ENCODE results near the gene PTPRD.
"Not testable (repeated sequence)": the region's sequence is repeated elsewhere in the genome, so short reads cannot be mapped to it uniquely, and the experiment has no call there.

PTPRD gene

GRCh38 chr9:9102295-9102694 lies 1510.5 kb downstream of the PTPRD start:
- Histone ChIP-seq H3K36me3 (ENCODE audit: control insufficient read depth, low read depth, low read length) (no peaks in the 10 kb centered on the region), H3K9ac (ENCODE audit: low read length) (no peak overlapping the region), H3K4me3 (ENCODE audit: low read length) (no peak overlapping the region), H3K4me1 (ENCODE audit: control insufficient read depth, low read depth, low read length) (no peaks in the 10 kb centered on the region), H3K27ac (ENCODE audit: low read length) (no peak overlapping the region), H3K27me3 (ENCODE audit: control insufficient read depth, insufficient read depth, low read length) (no peaks in the 10 kb centered on the region), H3K9me3 (ENCODE audit: control insufficient read depth, low read depth, low read length) (no peaks in the 10 kb centered on the region)

- Histone ChIP-seq H3K36me3 (ENCODE audit: control insufficient read depth, low read depth, low read length) (no peaks in the 10 kb centered on the region), H3K27ac (ENCODE audit: low read length) (no peak overlapping the region), H3K27me3 (ENCODE audit: control insufficient read depth, insufficient read depth, low read length) (no peaks in the 10 kb centered on the region), H3K4me3 (ENCODE audit: low read length) (no peak overlapping the region), H3K9ac (ENCODE audit: low read length) (no peak overlapping the region), H3K4me1 (ENCODE audit: control insufficient read depth, low read depth, low read length) (peaks cover 4% of the 10 kb centered on the region), H3K9me3 (ENCODE audit: control insufficient read depth, low read depth, low read length) (no peaks in the 10 kb centered on the region)
These were observed 1512.7 kb downstream of the PTPRD start for GRCh38 chr9:9100070-9100469.

DNA sequence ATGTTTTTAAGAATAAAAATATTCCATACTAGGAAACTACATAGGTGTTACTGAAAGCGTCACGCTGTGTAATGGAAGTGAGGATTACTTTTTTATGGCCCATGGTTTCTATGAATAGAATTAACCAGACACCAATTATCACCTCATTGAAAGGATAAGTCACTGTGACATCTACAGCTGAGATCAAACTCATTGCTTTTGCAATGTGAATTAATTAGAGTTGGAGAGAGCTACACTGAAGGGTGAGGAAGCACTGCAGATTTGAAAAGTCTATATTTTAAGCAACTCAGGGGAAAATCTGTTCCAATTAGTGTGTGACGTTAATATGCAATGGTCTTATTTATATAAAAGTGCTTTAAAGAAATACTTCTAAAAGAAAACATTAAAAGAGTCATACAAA lies 1513.2 kb downstream of the PTPRD start:
- H3K4me1 ChIP-seq (ENCODE audit: control insufficient read depth, low read depth, low read length): peaks cover 4% of the 10 kb centered on the region
- no peak overlapping the region for H3K27ac ChIP-seq (ENCODE audit: low read length)
- no peaks in the 10 kb centered on the region for H3K27me3 ChIP-seq (ENCODE audit: control insufficient read depth, insufficient read depth, low read length)

GRCh38 chr9:9097254-9097653 lies 1515.5 kb downstream of the PTPRD start:
- H3K27me3 ChIP-seq (ENCODE audit: control insufficient read depth, insufficient read depth, low read length); H3K4me1 ChIP-seq (ENCODE audit: control insufficient read depth, low read depth, low read length); H3K27ac ChIP-seq (ENCODE audit: low read length); H3K36me3 ChIP-seq (ENCODE audit: control insufficient read depth, low read depth, low read length); H3K9me3 ChIP-seq (ENCODE audit: control insufficient read depth, low read depth, low read length); H3K9ac ChIP-seq (ENCODE audit: low read length); H3K4me3 ChIP-seq (ENCODE audit: low read length): not testable (repeated sequence)

More for the DNA sequence above, 1513.2 kb downstream of the PTPRD start:
- no peak overlapping the region for H3K9ac ChIP-seq (ENCODE audit: low read length)
- H3K36me3 ChIP-seq (ENCODE audit: control insufficient read depth, low read depth, low read length): no peaks in the 10 kb centered on the region
- no peaks in the 10 kb centered on the region for H3K9me3 ChIP-seq (ENCODE audit: control insufficient read depth, low read depth, low read length)
- H3K4me3 ChIP-seq (ENCODE audit: low read length): no peak overlapping the region

GRCh38 chr9:9091387-9091786 lies 1521.4 kb downstream of the PTPRD start:
- H3K4me3 ChIP-seq (ENCODE audit: low read length): no peak overlapping the region
- no peaks in the 10 kb centered on the region for H3K36me3 ChIP-seq (ENCODE audit: control insufficient read depth, low read depth, low read length)
- no peaks in the 10 kb centered on the region for H3K9me3 ChIP-seq (ENCODE audit: control insufficient read depth, low read depth, low read length)
- H3K27ac ChIP-seq (ENCODE audit: low read length): no peak overlapping the region
- no peaks in the 10 kb centered on the region for H3K4me1 ChIP-seq (ENCODE audit: control insufficient read depth, low read depth, low read length)
- H3K9ac ChIP-seq (ENCODE audit: low read length): no peak overlapping the region
- no peaks in the 10 kb centered on the region for H3K27me3 ChIP-seq (ENCODE audit: control insufficient read depth, insufficient read depth, low read length)

DNA sequence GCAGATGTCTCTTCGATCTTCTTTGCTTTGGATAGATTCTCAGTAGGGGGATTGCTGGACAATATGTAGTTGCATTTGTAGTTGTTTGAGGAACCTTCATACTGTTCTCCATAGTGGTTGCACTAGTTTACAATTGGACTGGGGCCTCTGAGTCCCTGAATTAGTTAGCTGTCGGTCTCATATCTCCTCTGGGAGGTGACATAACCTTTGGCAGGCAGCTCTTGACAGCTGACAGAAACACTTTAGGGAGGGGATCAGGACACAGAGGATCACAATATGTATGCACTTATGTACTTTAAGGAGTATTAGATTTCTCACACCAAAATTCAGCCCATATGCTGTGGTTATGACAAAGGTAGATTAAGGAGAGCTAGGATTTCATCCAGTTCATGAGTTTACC lies 1533.3 kb downstream of the PTPRD start:
- H3K27me3 ChIP-seq (ENCODE audit: control insufficient read depth, insufficient read depth, low read length): no peaks in the 10 kb centered on the region
- no peaks in the 10 kb centered on the region for H3K36me3 ChIP-seq (ENCODE audit: control insufficient read depth, low read depth, low read length)
- no peak overlapping the region for H3K4me3 ChIP-seq (ENCODE audit: low read length)
- no peaks in the 10 kb centered on the region for H3K9me3 ChIP-seq (ENCODE audit: control insufficient read depth, low read depth, low read length)
- H3K4me1 ChIP-seq (ENCODE audit: control insufficient read depth, low read depth, low read length): no peaks in the 10 kb centered on the region
- no peak overlapping the region for H3K9ac ChIP-seq (ENCODE audit: low read length)
- no peak overlapping the region for H3K27ac ChIP-seq (ENCODE audit: low read length)

DNA sequence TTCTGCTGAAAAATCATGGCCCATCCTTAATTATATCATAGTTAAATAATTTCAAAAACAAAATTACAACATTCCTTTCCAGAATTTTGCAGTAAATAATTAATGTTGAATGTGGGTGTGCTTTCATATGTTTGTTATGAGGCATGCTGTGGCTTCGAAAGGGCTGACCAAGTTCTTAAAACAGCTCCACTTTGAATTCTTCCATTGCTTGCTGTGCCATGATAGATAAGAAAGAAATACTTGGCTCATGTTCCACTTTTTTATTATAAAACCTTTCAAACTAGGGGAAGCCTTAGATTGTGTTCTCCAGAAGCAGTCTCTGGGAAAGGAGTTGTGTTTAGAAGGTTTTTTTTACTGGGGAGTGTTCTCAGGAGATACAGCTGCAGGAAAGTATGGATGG lies 1534.5 kb downstream of the PTPRD start:
- no peaks in the 10 kb centered on the region for H3K27me3 ChIP-seq (ENCODE audit: control insufficient read depth, insufficient read depth, low read length)
- H3K9ac ChIP-seq (ENCODE audit: low read length): no peak overlapping the region
- H3K4me3 ChIP-seq (ENCODE audit: low read length): no peak overlapping the region
- no peaks in the 10 kb centered on the region for H3K4me1 ChIP-seq (ENCODE audit: control insufficient read depth, low read depth, low read length)
- H3K9me3 ChIP-seq (ENCODE audit: control insufficient read depth, low read depth, low read length): no peaks in the 10 kb centered on the region
- H3K36me3 ChIP-seq (ENCODE audit: control insufficient read depth, low read depth, low read length): no peaks in the 10 kb centered on the region
- no peak overlapping the region for H3K27ac ChIP-seq (ENCODE audit: low read length)

- H3K27ac ChIP-seq (ENCODE audit: low read length): no peak overlapping the region
- H3K9me3 ChIP-seq (ENCODE audit: control insufficient read depth, low read depth, low read length): no peaks in the 10 kb centered on the region
- no peak overlapping the region for H3K4me3 ChIP-seq (ENCODE audit: low read length)
- H3K4me1 ChIP-seq (ENCODE audit: control insufficient read depth, low read depth, low read length): no peaks in the 10 kb centered on the region
- no peaks in the 10 kb centered on the region for H3K36me3 ChIP-seq (ENCODE audit: control insufficient read depth, low read depth, low read length)
- H3K27me3 ChIP-seq (ENCODE audit: control insufficient read depth, insufficient read depth, low read length): no peaks in the 10 kb centered on the region
- no peak overlapping the region for H3K9ac ChIP-seq (ENCODE audit: low read length)
These were observed 1551.2 kb downstream of the PTPRD start for GRCh38 chr9:9061627-9062026.

- no peak overlapping the region for H3K9ac ChIP-seq (ENCODE audit: low read length)
- no peaks in the 10 kb centered on the region for H3K27me3 ChIP-seq (ENCODE audit: control insufficient read depth, insufficient read depth, low read length)
- no peak overlapping the region for H3K4me3 ChIP-seq (ENCODE audit: low read length)
- no peaks in the 10 kb centered on the region for H3K4me1 ChIP-seq (ENCODE audit: control insufficient read depth, low read depth, low read length)
- H3K36me3 ChIP-seq (ENCODE audit: control insufficient read depth, low read depth, low read length): no peaks in the 10 kb centered on the region
- H3K27ac ChIP-seq (ENCODE audit: low read length): no peak overlapping the region
- no peaks in the 10 kb centered on the region for H3K9me3 ChIP-seq (ENCODE audit: control insufficient read depth, low read depth, low read length)
These were observed 1558.3 kb downstream of the PTPRD start for GRCh38 chr9:9054354-9054992.

DNA sequence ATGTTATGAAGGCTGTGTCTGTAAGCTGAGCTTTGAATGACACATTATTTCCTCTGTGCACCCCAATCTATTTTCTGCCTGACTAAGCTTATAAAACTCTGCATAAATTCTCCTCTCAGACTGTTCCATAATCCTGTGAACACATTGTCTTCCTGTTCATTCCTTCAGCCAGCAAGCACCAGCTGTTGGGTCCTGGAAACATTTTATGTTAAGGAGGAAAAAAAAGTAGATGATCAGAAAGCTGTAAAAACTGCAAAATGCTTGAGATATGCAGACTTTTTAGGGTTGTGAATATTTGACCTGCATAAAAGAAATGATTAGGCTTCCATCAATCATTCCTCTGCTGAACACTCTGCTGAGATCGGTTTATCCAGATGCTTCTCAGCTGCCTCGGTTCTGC lies 1567.2 kb downstream of the PTPRD start:
- Histone ChIP-seq H3K27ac (ENCODE audit: low read length) (no peak overlapping the region), H3K4me3 (ENCODE audit: low read length) (no peak overlapping the region), H3K9ac (ENCODE audit: low read length) (no peak overlapping the region), H3K27me3 (ENCODE audit: control insufficient read depth, insufficient read depth, low read length) (no peaks in the 10 kb centered on the region), H3K4me1 (ENCODE audit: control insufficient read depth, low read depth, low read length) (no peaks in the 10 kb centered on the region), H3K36me3 (ENCODE audit: control insufficient read depth, low read depth, low read length) (no peaks in the 10 kb centered on the region), H3K9me3 (ENCODE audit: control insufficient read depth, low read depth, low read length) (no peaks in the 10 kb centered on the region)

DNA sequence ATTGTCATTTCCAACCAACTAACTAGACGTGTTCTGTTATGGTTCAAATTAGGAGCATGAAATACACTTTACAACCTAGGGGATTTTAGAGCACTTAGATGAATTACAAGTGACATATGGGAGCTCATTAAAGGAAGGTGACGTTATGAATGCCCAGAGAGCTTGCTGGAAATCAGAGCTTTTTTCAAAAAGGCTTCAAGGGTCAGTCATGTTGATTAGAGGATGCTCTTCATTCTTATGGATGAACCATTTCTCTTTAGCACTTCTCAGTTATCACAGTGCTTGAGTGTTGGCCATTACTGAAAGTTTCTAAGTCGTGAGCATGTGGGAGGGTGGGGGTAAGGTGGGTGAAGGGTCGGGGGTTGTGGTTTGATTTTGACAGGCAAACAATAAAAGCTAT lies 1567.7 kb downstream of the PTPRD start:
- Histone ChIP-seq H3K27me3 (ENCODE audit: control insufficient read depth, insufficient read depth, low read length) (no peaks in the 10 kb centered on the region), H3K4me3 (ENCODE audit: low read length) (no peak overlapping the region), H3K9me3 (ENCODE audit: control insufficient read depth, low read depth, low read length) (no peaks in the 10 kb centered on the region), H3K9ac (ENCODE audit: low read length) (no peak overlapping the region), H3K36me3 (ENCODE audit: control insufficient read depth, low read depth, low read length) (no peaks in the 10 kb centered on the region), H3K4me1 (ENCODE audit: control insufficient read depth, low read depth, low read length) (no peaks in the 10 kb centered on the region), H3K27ac (ENCODE audit: low read length) (no peak overlapping the region)

- not testable (repeated sequence) for H3K36me3 ChIP-seq (ENCODE audit: control insufficient read depth, low read depth, low read length); H3K27me3 ChIP-seq (ENCODE audit: control insufficient read depth, insufficient read depth, low read length); H3K4me1 ChIP-seq (ENCODE audit: control insufficient read depth, low read depth, low read length); H3K9me3 ChIP-seq (ENCODE audit: control insufficient read depth, low read depth, low read length); H3K9ac ChIP-seq (ENCODE audit: low read length); H3K4me3 ChIP-seq (ENCODE audit: low read length); H3K27ac ChIP-seq (ENCODE audit: low read length)
These were observed 1569.0 kb downstream of the PTPRD start for GRCh38 chr9:9043788-9044187.
